ENCODE data around the gene EMX1.

The EMX1 gene

GRCh38 chr2:72917138-72917876 lies at the start of gene EMX1:
Gene EMX1 (plus strand): TSS chr2:72917519. CDS start chr2:72917853, 334 bp downstream.
- peak; percentile 83 for DNase-seq (ENCODE audit: low spot score)

DNA sequence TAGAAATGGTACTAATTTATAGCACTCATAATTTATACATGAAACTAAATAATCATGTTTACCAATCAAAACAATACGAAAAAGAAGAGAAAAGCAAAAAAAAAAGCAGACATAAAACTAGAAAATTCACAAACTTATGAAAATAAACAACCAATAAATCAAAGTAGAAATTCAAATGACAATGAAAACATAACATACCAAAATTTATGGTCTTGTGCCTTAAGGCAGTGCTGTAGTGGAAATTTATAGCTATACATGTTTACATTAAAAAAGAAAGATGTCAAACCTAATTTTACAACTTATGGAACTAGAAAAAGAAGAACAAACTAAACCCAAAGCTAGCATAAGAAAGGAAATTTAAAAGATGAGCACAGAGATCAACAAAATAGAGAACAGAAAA lies 46.3 kb upstream of the EMX1 start:
- no peak for DNase-seq (ENCODE audit: low spot score)

GRCh38 chr2:72871880-72872279 lies 45.4 kb upstream of the EMX1 start:
- no peak for DNase-seq (ENCODE audit: low spot score)

DNA sequence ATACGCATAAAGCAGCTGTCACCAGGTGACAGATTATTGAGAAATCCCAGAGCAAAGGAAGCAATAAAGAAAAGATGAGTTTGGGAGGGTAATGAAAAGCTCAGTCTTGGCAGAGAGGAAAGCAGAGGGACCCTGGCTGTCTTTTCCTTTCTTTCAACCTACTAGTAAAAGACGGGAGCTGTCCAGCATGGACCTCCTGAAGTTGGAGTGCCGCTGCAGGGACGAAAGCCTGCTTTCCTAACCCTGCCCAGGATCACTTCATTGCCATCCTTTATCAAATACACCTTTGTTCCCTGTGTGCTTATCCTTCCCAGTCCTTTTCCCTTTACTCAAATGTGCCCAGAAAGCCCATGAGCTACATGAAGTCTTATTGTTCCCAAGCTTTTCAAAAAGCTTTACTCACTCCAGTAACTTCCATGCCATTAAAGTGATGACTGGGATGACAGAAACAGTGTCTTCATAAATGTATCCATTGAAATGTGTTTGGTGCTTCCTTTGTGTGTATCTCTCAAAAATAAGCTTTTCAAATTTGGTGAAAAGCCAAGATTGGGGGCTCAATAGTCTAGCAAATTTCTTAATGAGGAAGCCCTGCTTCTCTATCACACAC lies 33.9 kb upstream of the EMX1 start:
- DNase-seq (ENCODE audit: low spot score), result peak; percentile 41

DNA sequence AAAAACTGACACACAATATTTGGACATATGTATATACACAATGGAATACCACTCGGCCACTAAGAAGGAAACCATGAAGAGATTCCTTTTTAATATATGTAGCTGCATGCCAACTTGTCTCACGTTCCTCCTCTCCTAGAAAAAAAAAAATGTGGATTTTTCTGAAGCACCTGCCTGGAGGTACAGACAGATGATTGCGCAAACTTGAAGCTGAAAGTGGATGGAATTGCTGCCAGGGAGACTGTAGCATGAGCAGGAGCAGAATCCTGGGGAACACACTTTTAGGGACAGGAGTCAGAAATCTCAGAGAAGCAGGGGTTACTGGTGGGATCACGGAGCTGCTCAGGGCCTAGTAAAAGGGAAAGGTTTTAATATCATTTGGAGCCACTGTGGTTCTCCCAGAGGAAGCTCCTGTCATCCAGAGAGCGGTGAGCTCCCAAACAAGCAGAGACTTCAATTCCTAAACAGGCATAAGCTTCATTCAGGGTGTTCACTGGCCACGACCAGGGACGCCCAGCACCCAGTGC lies 30.8 kb upstream of the EMX1 start:
- no peak for DNase-seq (ENCODE audit: low spot score)

DNA sequence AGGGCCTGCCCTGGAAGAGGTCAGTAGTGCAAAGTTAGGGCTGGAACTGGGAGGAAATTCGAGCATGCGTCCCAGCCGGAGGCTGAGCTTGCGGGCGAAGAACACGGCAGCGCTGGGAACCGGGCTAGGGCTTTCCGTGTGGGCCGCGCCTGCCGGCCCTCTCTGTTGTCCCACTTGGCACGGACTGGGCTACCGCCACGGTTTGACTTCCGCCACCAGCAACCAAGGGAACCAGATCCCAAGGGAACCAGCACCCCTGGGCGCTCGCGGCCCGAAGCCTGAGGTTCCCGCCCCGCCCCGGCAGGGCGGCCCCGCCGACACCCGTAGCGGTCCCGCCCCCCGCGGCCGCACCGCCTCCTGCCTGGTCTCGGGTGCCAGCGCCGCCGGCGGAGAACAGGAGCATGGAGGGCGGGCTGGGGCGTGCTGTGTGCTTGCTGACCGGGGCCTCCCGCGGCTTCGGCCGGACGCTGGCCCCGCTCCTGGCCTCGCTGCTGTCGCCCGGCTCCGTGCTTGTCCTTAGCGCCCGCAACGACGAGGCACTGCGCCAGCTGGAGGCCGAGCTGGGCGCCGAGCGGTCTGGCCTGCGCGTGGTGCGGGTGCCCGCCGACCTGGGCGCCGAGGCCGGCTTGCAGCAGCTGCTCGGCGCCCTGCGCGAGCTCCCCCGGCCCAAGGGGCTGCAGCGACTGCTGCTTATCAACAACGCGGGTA lies 30.1 kb upstream of the EMX1 start, which contains the start of gene SPR:
Gene SPR, plus strand, starts transcription at position 377 of the 708 bp plus-strand sequence. Its CDS starts 25 bp downstream, at position 402.
- DNase-seq (ENCODE audit: low spot score), result peak; percentile 80

GRCh38 chr2:72887740-72888437 lies 29.4 kb upstream of the EMX1 start:
- peak; percentile 87 for DNase-seq (ENCODE audit: low spot score)

- DNase-seq (ENCODE audit: low spot score), result no peak
These were observed 28.7 kb upstream of the EMX1 start for GRCh38 chr2:72888438-72889202.

DNA sequence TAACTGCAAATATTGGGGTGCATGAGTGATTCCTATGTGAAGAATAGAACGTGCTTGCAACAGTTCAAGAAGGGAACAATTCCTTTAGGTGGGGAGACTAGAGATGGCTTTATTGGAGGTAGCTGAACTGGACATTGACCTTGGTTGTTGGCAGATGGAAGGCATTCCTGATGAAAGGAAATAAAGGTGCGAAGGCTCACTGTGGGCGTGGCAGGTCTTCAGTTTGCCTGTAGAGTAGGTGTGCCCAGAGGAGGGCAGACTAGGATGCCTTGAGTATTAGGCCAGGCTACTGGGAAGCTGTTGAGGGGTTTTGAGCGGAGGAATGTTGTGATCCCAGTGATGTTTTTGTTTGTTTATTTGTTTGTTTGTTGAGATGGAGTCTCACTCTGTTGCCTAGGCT lies 27.3 kb upstream of the EMX1 start:
- peak; percentile 19 for DNase-seq (ENCODE audit: low spot score)

GRCh38 chr2:72891091-72891818 lies 26.1 kb upstream of the EMX1 start:
- no peak for DNase-seq (ENCODE audit: low spot score)

DNA sequence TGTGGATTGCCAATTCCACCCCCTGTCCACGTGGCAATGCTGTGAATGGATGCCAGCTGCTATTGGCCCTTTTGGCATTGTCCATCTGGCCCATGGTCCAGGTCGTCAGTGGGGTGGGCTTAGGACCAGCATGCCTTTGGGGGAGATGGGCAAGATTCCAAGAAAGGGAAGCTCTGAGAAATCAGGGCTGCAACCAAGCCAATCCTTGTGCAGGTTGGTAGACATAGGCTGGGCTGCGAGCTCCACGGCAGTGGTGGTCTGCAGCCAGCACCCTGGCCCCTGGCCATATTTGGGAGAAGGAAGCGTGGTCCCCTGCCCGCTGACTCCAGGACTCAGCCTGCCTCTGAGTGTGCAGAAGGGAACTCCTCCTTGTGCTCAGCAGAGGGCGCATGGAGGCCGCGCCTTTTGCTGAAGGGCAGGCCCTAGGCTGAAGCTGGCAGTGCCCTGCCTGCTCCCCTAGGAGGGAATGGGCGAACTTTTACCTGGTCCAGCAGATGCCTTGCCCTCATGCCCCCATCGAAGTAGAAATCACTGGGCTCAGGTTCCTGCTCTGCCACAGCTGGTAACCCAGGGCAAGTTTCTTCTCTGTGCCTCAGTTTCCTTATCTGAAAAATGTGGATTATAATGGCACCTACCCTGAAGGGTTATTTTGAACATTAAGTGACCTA lies 24.7 kb upstream of the EMX1 start:
- peak; percentile 73 for DNase-seq (ENCODE audit: low spot score)

GRCh38 chr2:72893594-72894319 lies 23.6 kb upstream of the EMX1 start:
- DNase-seq (ENCODE audit: low spot score), result no peak

DNA sequence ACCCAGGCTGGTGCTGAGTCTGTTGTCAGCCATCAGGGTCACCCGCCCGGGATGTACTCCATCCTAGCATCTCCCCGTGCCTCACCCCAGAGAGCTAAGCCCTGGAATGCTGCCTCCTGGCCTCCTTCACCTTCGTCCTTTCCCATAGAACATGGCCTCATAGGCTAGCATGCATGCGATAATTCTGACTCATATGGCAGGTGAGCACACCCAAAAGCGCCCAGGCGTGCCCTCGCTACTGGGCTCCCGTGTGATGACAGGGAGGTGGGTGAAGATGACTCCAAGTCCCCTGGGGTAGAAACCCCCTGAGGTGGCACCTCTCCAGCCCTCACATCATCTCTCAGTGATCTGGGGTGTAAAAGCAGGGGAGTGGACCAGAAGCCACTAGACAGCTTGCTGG lies 22.8 kb upstream of the EMX1 start:
- DNase-seq (ENCODE audit: low spot score), result no peak

GRCh38 chr2:72895154-72895553 lies 22.2 kb upstream of the EMX1 start:
- no peak for DNase-seq (ENCODE audit: low spot score)

DNA sequence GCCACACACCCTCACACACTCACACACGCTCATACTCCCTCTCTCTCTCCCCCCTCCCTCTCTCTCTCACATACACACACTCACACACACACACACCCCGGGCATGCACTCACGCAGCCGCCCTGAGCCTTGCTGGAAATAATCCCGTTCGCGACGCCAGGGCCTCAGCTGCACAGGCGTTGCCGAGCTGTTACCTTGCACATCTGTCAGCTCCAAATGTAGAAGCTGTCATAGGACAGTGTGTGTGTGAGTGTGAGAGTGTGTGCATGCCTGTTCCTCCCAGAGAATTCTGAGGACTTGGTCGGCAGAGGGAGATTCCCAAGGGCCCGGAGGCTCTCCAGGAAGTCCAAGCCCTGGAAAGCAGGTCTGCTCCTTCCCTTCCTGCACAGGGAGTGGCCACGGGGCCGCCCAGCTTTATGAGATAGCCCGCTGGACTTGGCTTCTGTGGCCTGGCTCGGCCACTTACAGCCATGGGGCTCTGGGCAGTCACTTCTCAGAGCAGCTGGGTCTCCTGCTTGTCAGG lies 21.5 kb upstream of the EMX1 start:
- no peak for DNase-seq (ENCODE audit: low spot score)

DNA sequence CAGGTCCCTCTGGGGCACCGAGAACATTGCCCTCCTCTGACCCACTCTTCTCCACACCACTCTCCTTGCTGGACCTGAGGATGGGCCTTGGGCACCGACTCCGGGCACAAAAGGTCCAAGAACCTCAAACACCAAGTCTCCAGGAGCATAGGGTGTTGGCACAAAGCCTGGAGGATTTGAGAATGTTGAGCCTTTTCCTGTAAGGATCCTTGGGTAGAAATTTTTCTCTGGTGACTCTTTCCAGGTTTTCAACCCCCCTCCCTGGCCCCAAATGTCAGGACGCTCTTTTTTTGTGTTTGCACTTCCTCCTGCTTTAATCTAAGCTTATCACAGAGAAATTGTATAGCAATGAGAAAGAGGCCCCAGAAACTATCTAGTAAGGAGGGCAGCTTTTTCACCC lies 20.9 kb upstream of the EMX1 start:
- no peak for DNase-seq (ENCODE audit: low spot score)

DNA sequence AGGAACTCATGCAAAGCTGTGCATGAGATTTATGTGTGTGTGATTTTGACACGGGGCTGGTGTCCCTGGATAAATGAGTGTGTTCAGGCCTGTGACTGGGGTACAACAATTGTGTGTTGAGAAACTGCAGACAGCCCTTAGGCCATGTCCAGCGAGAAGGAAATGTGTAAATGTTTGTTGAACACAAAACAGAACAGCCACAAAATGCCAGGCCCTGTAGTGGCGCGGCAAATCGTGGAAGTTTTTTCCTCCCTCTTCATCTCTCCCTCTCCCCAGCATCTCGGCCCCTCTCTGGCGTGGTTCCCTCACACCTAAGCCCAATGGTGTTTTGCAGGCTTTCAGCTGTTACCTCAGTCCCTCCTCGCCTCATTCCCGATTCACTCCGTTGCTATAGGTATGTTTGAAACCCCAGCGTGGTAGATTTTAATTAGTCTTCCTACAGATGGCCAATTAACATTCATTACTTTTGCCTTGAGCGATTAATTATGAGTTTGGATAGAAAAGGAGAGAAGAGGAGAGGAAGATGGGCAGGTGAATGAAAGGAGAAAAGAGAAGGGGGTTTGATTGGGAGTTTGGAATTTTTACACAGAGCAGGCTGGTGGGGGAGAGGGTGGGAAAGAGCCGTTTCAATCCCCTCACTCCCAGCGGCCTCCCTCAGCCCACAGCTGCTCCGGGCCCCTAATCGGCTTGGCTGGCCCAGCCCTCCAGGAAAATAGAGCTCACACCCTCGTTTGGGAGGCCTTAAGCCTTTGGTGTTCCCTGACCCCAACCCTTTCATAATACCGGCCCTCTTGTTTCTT lies 19.3 kb upstream of the EMX1 start:
- DNase-seq (ENCODE audit: low spot score), result no peak

- DNase-seq (ENCODE audit: low spot score), result no peak
These were observed 18.8 kb upstream of the EMX1 start for GRCh38 chr2:72898585-72898906.
